ENCODE data around the gene COQ8B. TPM values are rescaled to one million over a fixed set of nuclear protein-coding genes. Genes with fewer than 3 reads are reported as not detected.

The COQ8B gene
- total RNA-seq, 1 experiment from 2014 or later = 35.7 TPM

GRCh38 chr19:40703029-40703755, 13.5 kb downstream of the COQ8B start:
- TF ChIP-seq, protein P1, sequence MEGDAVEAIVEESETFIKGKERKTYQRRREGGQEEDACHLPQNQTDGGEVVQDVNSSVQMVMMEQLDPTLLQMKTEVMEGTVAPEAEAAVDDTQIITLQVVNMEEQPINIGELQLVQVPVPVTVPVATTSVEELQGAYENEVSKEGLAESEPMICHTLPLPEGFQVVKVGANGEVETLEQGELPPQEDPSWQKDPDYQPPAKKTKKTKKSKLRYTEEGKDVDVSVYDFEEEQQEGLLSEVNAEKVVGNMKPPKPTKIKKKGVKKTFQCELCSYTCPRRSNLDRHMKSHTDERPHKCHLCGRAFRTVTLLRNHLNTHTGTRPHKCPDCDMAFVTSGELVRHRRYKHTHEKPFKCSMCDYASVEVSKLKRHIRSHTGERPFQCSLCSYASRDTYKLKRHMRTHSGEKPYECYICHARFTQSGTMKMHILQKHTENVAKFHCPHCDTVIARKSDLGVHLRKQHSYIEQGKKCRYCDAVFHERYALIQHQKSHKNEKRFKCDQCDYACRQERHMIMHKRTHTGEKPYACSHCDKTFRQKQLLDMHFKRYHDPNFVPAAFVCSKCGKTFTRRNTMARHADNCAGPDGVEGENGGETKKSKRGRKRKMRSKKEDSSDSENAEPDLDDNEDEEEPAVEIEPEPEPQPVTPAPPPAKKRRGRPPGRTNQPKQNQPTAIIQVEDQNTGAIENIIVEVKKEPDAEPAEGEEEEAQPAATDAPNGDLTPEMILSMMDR (IDR thresholded peaks at IDR 0.05; ENCODE audit: insufficient read depth in 1 of 2, low read depth in 1 of 2, low read length in 1 of 2, severe bottlenecking in 1 of 2, unreplicated experiment in 1 of 2) = no peak
- CTCF ChIA-PET = interaction anchor here (1.0 to 1.1 kb wide), 2 partner anchors 12 to 40 kb away, joined by 5 to 7 read pairs; partner anchors contain the start of gene NUMBL
- H3K4me3 Mint-ChIP-seq (ENCODE audit: unreplicated experiment) = no peak overlapping the region
- H3K36me3 Mint-ChIP-seq (ENCODE audit: insufficient read depth, unreplicated experiment) = peaks cover 32% of the 10 kb centered on the region
- no peaks in the 10 kb centered on the region for H3K9me3 ChIP-seq
- BruUV-seq (replicated peaks) = no TSS peak
- no peak for DNase-seq
- H3K27me3 ChIP-seq (replicated peaks; ENCODE audit: control insufficient read depth, insufficient read depth, low read length) = no peaks in the 10 kb centered on the region
- H3K27ac Mint-ChIP-seq (ENCODE audit: unreplicated experiment) = no peak overlapping the region
- no peaks in the 10 kb centered on the region for H3K4me1 ChIP-seq
- POLR2A ChIA-PET = interaction anchor here (1.1 to 1.2 kb wide), 2 partner anchors 13 to 14 kb away, joined by 3 to 5 read pairs; partner anchors contain the start of genes ITPKC and NUMBL
- no peaks in the 10 kb centered on the region for H3K27me3 Mint-ChIP-seq (ENCODE audit: insufficient read depth, unreplicated experiment)
- intact Hi-C loops (cut with micrococcal nuclease; ENCODE audit: unreplicated experiment) = no loop called here
- H3K4me3 ChIP-seq (ENCODE audit: low read depth, low read length) = no peak overlapping the region
- H3K4me1 Mint-ChIP-seq (ENCODE audit: low read depth, unreplicated experiment) = no peaks in the 10 kb centered on the region
- H3K36me3 ChIP-seq (ENCODE audit: control insufficient read depth, insufficient read depth, low read length) = peaks cover 7% of the 10 kb centered on the region
- H3K9me3 Mint-ChIP-seq (ENCODE audit: unreplicated experiment) = no peaks in the 10 kb centered on the region

DNA sequence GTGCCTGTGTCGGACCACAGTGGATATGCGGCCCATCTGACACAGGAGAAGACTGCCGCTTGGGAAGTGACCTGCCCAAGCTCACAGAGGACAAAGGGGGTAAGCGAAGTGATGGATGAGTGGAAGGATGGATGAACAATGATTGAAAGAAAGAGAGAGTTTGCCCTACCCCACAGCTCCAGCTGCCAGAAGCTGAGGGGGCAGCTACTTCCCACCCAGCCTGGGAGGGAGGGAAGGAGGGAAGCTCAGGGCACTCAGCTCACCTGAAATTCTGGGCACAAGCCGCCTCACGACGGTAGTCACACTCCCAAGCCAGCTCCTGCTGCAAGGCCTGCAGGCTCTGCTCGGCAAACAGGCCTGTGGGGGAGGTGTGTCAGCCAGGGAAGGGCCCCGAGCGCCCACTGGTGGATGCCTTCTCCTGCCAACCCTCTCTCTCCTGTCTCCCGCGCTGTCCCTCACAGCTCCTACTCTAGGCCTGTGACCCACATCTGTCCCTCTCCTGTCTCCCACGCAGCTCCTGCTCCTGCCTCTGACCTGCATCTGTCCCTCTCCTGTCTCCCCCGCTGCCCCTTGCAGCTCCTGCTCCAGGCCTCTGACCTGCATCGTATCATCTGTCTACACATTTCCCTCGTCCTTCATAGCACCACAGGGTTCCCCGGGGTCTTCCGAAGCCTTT, 14.2 kb downstream of the COQ8B start:
- Histone ChIP-seq H3K4me1 (no peaks in the 10 kb centered on the region), H3K27me3 (replicated peaks; ENCODE audit: control insufficient read depth, insufficient read depth, low read length) (no peaks in the 10 kb centered on the region), H3K4me3 (ENCODE audit: low read depth, low read length) (no peak overlapping the region), H3K9me3 (no peaks in the 10 kb centered on the region), H3K36me3 (ENCODE audit: control insufficient read depth, insufficient read depth, low read length) (peaks cover 7% of the 10 kb centered on the region)
- Mint-ChIP-seq H3K4me3 (ENCODE audit: unreplicated experiment) (no peak overlapping the region), H3K4me1 (ENCODE audit: low read depth, unreplicated experiment) (no peaks in the 10 kb centered on the region), H3K36me3 (ENCODE audit: insufficient read depth, unreplicated experiment) (peaks cover 30% of the 10 kb centered on the region), H3K9me3 (ENCODE audit: unreplicated experiment) (no peaks in the 10 kb centered on the region), H3K27ac (ENCODE audit: unreplicated experiment) (no peak overlapping the region), H3K27me3 (ENCODE audit: insufficient read depth, unreplicated experiment) (no peaks in the 10 kb centered on the region)
- CTCF ChIA-PET = interaction anchor here (0.6 to 1.1 kb wide), 3 partner anchors 12 to 375 kb away, joined by 5 to 7 read pairs (median 5); partner anchors contain the start of gene NUMBL
- POLR2A ChIA-PET = interaction anchor here (1.1 to 1.2 kb wide), 2 partner anchors 12 to 15 kb away, joined by 3 to 5 read pairs; partner anchors contain the start of genes ITPKC and NUMBL
- intact Hi-C loops (cut with micrococcal nuclease; ENCODE audit: unreplicated experiment) = no loop called here
- no TSS peak for BruUV-seq (replicated peaks)
- TF ChIP-seq, protein P1 (IDR thresholded peaks at IDR 0.05; ENCODE audit: insufficient read depth in 1 of 2, low read depth in 1 of 2, low read length in 1 of 2, severe bottlenecking in 1 of 2, unreplicated experiment in 1 of 2) = peak; percentile 26 to 54
- peak in 1 of 2 experiments; percentile 45 for DNase-seq

GRCh38 chr19:40701758-40702157, 14.9 kb downstream of the COQ8B start:
- TF ChIP-seq, protein P1 (IDR thresholded peaks at IDR 0.05; ENCODE audit: insufficient read depth in 1 of 2, low read depth in 1 of 2, low read length in 1 of 2, severe bottlenecking in 1 of 2, unreplicated experiment in 1 of 2) = no peak
- H3K27me3 Mint-ChIP-seq (ENCODE audit: insufficient read depth, unreplicated experiment) = no peaks in the 10 kb centered on the region
- H3K36me3 Mint-ChIP-seq (ENCODE audit: insufficient read depth, unreplicated experiment) = peaks cover 30% of the 10 kb centered on the region
- CTCF ChIA-PET = interaction anchor here (0.6 to 1.1 kb wide), 3 partner anchors 11 to 375 kb away, joined by 5 to 7 read pairs (median 5); partner anchors contain the start of gene NUMBL
- Histone ChIP-seq H3K9me3 (no peaks in the 10 kb centered on the region), H3K36me3 (ENCODE audit: control insufficient read depth, insufficient read depth, low read length) (peaks cover 7% of the 10 kb centered on the region), H3K4me3 (ENCODE audit: low read depth, low read length) (no peak overlapping the region), H3K27me3 (replicated peaks; ENCODE audit: control insufficient read depth, insufficient read depth, low read length) (no peaks in the 10 kb centered on the region), H3K4me1 (no peaks in the 10 kb centered on the region)
- no TSS peak for BruUV-seq (replicated peaks)
- no peaks in the 10 kb centered on the region for H3K9me3 Mint-ChIP-seq (ENCODE audit: unreplicated experiment)
- POLR2A ChIA-PET = interaction anchor here (1.1 to 1.2 kb wide), 2 partner anchors 11 to 16 kb away, joined by 3 to 5 read pairs; partner anchors contain the start of genes ITPKC and NUMBL
- intact Hi-C loops (cut with micrococcal nuclease; ENCODE audit: unreplicated experiment) = no loop called here
- H3K4me1 Mint-ChIP-seq (ENCODE audit: low read depth, unreplicated experiment) = no peaks in the 10 kb centered on the region
- H3K27ac Mint-ChIP-seq (ENCODE audit: unreplicated experiment) = no peak overlapping the region
- DNase-seq = no peak
- no peak overlapping the region for H3K4me3 Mint-ChIP-seq (ENCODE audit: unreplicated experiment)

Measured in Caco-2 (cell line).